ENCODE measurements around the gene TGFB2.

- no peak for TF ChIP-seq CTCF (IDR thresholded peaks at IDR 0.05)
- no peak for TF ChIP-seq POLR2A (IDR thresholded peaks at IDR 0.05)
Measured at GRCh38 chr1:218364028-218364710, 19.0 kb downstream of the TGFB2 start.

All from thyroid gland (tissue), 4 donors.